GM18526 (cell line): Measurements from ENCODE around the gene SUPT6H.

Experiments used
- POLR2A ChIP-seq: IDR thresholded peaks from 3 replicates; pipeline ENCODE4 v1.6.1; 2011; ENCODE audit not compliant: insufficient read length; ENCODE audit errors: extremely low read depth

SUPT6H gene

GRCh38 chr17:28747051-28747691, 85.2 kb downstream of the SUPT6H start:
- TF ChIP-seq POLR2A, result peak; percentile 3

- TF ChIP-seq POLR2A, result no peak
Observed at GRCh38 chr17:28747801-28748750, 86.1 kb downstream of the SUPT6H start.

DNA sequence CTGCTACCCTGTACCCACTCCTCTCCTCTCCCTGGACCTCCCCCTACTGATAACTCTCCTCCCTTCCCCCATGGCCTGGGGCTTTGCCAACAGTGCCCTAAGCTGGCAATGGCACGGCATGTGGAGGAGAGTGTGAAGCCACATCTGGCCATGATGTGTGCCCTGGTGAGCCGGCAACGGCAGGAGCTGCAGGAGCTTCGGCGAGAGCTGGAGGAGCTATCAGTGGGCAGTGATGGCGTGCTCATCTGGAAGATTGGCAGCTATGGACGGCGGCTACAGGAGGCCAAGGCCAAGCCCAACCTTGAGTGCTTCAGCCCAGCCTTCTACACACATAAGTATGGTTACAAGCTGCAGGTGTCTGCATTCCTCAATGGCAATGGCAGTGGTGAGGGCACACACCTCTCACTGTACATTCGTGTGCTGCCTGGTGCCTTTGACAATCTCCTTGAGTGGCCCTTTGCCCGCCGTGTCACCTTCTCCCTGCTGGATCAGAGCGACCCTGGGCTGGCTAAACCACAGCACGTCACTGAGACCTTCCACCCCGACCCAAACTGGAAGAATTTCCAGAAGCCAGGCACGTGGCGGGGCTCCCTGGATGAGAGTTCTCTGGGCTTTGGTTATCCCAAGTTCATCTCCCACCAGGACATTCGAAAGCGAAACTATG, 87.0 kb downstream of the SUPT6H start:
- TF ChIP-seq POLR2A, result no peak

DNA sequence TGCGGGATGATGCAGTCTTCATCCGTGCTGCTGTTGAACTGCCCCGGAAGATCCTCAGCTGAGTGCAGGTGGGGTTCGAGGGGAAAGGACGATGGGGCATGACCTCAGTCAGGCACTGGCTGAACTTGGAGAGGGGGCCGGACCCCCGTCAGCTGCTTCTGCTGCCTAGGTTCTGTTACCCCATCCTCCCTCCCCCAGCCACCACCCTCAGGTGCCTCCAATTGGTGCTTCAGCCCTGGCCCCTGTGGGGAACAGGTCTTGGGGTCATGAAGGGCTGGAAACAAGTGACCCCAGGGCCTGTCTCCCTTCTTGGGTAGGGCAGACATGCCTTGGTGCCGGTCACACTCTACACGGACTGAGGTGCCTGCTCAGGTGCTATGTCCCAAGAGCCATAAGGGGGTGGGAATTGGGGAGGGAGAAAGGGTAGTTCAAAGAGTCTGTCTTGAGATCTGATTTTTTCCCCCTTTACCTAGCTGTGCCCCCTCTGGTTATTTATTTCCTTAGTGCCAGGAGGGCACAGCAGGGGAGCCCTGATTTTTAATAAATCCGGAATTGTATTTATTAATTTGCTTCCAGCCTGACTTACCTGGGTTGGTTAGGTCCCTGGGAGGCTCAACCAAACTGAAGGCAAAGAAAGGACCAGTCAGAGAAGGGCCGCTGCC, 87.6 kb downstream of the SUPT6H start:
- TF ChIP-seq POLR2A, result no peak

GRCh38 chr17:28750178-28751047, 88.4 kb downstream of the SUPT6H start:
- TF ChIP-seq POLR2A, result no peak

GRCh38 chr17:28751600-28752366, 89.8 kb downstream of the SUPT6H start:
- no peak for TF ChIP-seq POLR2A
